IMR-90 (cell line): ENCODE measurements around the gene GDPD3. TPM values are rescaled to one million over a fixed set of nuclear protein-coding genes. Genes with fewer than 3 reads are reported as not detected.

Experiments
- ATAC-seq: fragments of 200-7000 bp; cut with Tn5 transposase; 2 replicates; pipeline ENCODE4 v1.9.1; 2020; ENCODE audit warnings: low read depth, mild to moderate bottlenecking, moderate library complexity
- BruUV-seq: library from RNA; stranded (reverse); fragments of 400-500 nt; replicated peaks from 2 replicates; lab custom pipeline; 2021; lab: Mats Ljungman, UMichigan
- CTCF ChIA-PET: fragments of 300-600 bp; formaldehyde crosslinking; extraction: SDS; loops from one replicate; lab custom pipeline; 2021; ENCODE audit warnings: antibody characterized with exemption; lab: Yijun Ruan, JAX
- POLR2A ChIA-PET: fragments of 300-600 bp; sonication (Branson Sonifier 250); formaldehyde crosslinking; loops from one replicate; lab custom pipeline; 2022; ENCODE audit warnings: antibody characterized with exemption; ENCODE audit not compliant: unreplicated experiment; lab: Charles Lee
- DNase-seq: peaks from one replicate; pipeline ENCODE4 v3.0.0; 2013
- H2AFZ ChIP-seq: replicated peaks from 2 replicates; pipeline ENCODE3; 2013; ENCODE audit warnings: low read length, mild to moderate bottlenecking; ENCODE audit not compliant: poor library complexity
- H2AK5ac ChIP-seq: 2 replicates; pipeline ENCODE4 v1.6.1; 2013; ENCODE audit warnings: low read depth, low read length, inconsistent platforms
- H2AK9ac ChIP-seq: replicated peaks from 2 replicates; pipeline ENCODE3; 2013; ENCODE audit warnings: mild to moderate bottlenecking, low read depth, low read length, moderate library complexity; ENCODE audit not compliant: poor library complexity
- H2BK120ac ChIP-seq: 2 replicates; pipeline ENCODE4 v1.6.1; 2013; ENCODE audit warnings: low read depth, low read length, inconsistent platforms
- H2BK15ac ChIP-seq: 3 replicates; pipeline ENCODE4 v1.6.1; 2013; ENCODE audit warnings: low read depth, low read length, inconsistent platforms
- H2BK20ac ChIP-seq: 2 replicates; pipeline ENCODE4 v1.6.1; 2013; ENCODE audit warnings: low read depth, mild to moderate bottlenecking, inconsistent platforms, low read length, moderate library complexity
- H2BK5ac ChIP-seq: 2 replicates; pipeline ENCODE4 v1.6.1; 2013; ENCODE audit warnings: mild to moderate bottlenecking, low read depth, low read length, inconsistent platforms; ENCODE audit not compliant: poor library complexity, severe bottlenecking
- H3K14ac ChIP-seq: replicated peaks from 2 replicates; pipeline ENCODE4 v1.6.1; 2013; ENCODE audit warnings: low read depth, low read length, inconsistent platforms
- H3K18ac ChIP-seq: 2 replicates; pipeline ENCODE4 v1.6.1; 2013; ENCODE audit warnings: low read depth, low read length, control low read depth
- H3K23ac ChIP-seq: 2 replicates; pipeline ENCODE4 v1.6.1; 2013; ENCODE audit warnings: low read depth, low read length, inconsistent platforms
- H3K27ac ChIP-seq: 2 replicates; pipeline ENCODE4 v1.5.1; 2013; ENCODE audit warnings: mild to moderate bottlenecking, control low read depth, low read length; ENCODE audit not compliant: insufficient read depth
- H3K27me3 ChIP-seq: 2 replicates; pipeline ENCODE4 v1.6.1; 2013; ENCODE audit warnings: low read length; ENCODE audit not compliant: control insufficient read depth, insufficient read depth
- H3K36me3 ChIP-seq: 2 replicates; pipeline ENCODE4 v1.6.1; 2013; ENCODE audit warnings: low read length, mixed read lengths; ENCODE audit not compliant: control insufficient read depth, insufficient read depth
- H3K4ac ChIP-seq: 2 replicates; pipeline ENCODE4 v1.6.1; 2013; ENCODE audit warnings: low read depth, low read length, inconsistent platforms
- H3K4me1 ChIP-seq: 2 replicates; pipeline ENCODE4 v1.6.1; 2013; ENCODE audit warnings: low read length, mixed read lengths; ENCODE audit not compliant: control insufficient read depth, insufficient read depth
- H3K4me2 ChIP-seq: 2 replicates; pipeline ENCODE4 v1.6.1; 2013; ENCODE audit warnings: low read depth, mild to moderate bottlenecking, control low read depth, low read length, moderate library complexity
- H3K4me3 ChIP-seq: 2 replicates; pipeline ENCODE4 v1.5.1; 2013; ENCODE audit warnings: low read depth, mild to moderate bottlenecking, control low read depth, low read length, moderate library complexity; ENCODE audit not compliant: insufficient read depth
- H3K56ac ChIP-seq: 2 replicates; pipeline ENCODE4 v1.6.1; 2013; ENCODE audit warnings: low read length, inconsistent platforms; ENCODE audit not compliant: insufficient read depth; ENCODE audit errors: extremely low read depth
- H3K79me1 ChIP-seq, 2 experiments: 2 replicates each; pipeline ENCODE4 v1.6.1; 2013; ENCODE audit warnings: low read length in 2 of 2, inconsistent platforms in 1 of 2, low read depth in 1 of 2
- H3K9ac ChIP-seq: 2 replicates; pipeline ENCODE4 v1.6.1; 2013; ENCODE audit warnings: low read depth, low read length, control low read depth
- H3K9me1 ChIP-seq: 2 replicates; pipeline ENCODE4 v1.6.1; 2013; ENCODE audit warnings: low read length, inconsistent platforms; ENCODE audit not compliant: insufficient read depth
- H3K9me3 ChIP-seq: 2 replicates; pipeline ENCODE4 v1.6.1; 2013; ENCODE audit warnings: low read length; ENCODE audit not compliant: control insufficient read depth, insufficient read depth
- H4K20me1 ChIP-seq: 2 replicates; pipeline ENCODE4 v1.6.1; 2013; ENCODE audit warnings: low read length, inconsistent platforms; ENCODE audit not compliant: insufficient read depth
- H4K5ac ChIP-seq: 2 replicates; pipeline ENCODE4 v1.6.1; 2013; ENCODE audit warnings: mild to moderate bottlenecking, low read depth, low read length, control low read depth
- H4K8ac ChIP-seq, 2 experiments: 2 replicates each; pipeline ENCODE4 v1.6.1; 2013; ENCODE audit warnings: low read depth in 2 of 2, low read length in 2 of 2, control low read depth in 1 of 2, inconsistent platforms in 1 of 2
- H4K91ac ChIP-seq: 2 replicates; pipeline ENCODE4 v1.6.1; 2013; ENCODE audit warnings: low read depth, low read length, inconsistent platforms; ENCODE audit not compliant: insufficient read depth
- BHLHE40 ChIP-seq: fragments of 150-350 bp; IDR thresholded peaks from 2 replicates; pipeline ENCODE4 v1.6.1; 2016; ENCODE audit warnings: mild to moderate bottlenecking, low read depth, low read length
- CEBPB ChIP-seq: IDR thresholded peaks from 2 replicates; pipeline ENCODE4 v1.6.1; 2012; ENCODE audit warnings: low read depth, low read length, improper control_type of control experiment
- CHD1 ChIP-seq: IDR thresholded peaks from 2 replicates; pipeline ENCODE4 v1.6.1; 2012; ENCODE audit warnings: low read depth, low read length, improper control_type of control experiment
- FOS ChIP-seq: fragments of 150-350 bp; IDR thresholded peaks from 2 replicates; pipeline ENCODE4 v1.6.1; 2016; ENCODE audit warnings: low read depth, low read length
- MAZ ChIP-seq: IDR thresholded peaks from 2 replicates; pipeline ENCODE4 v1.6.1; 2012; ENCODE audit warnings: low read depth, mild to moderate bottlenecking, low read length, improper control_type of control experiment, moderate library complexity, borderline replicate concordance
- NFE2L2 ChIP-seq: fragments of 150-350 bp; IDR thresholded peaks from 2 replicates; pipeline ENCODE4 v1.6.1; 2016; ENCODE audit warnings: low read depth, mild to moderate bottlenecking, low read length
- POLR2A ChIP-seq: IDR thresholded peaks from 2 replicates; pipeline ENCODE4 v1.6.1; 2012; ENCODE audit warnings: mild to moderate bottlenecking, low read depth, low read length
- RAD21 ChIP-seq: IDR thresholded peaks from 2 replicates; pipeline ENCODE4 v1.6.1; 2012; ENCODE audit warnings: low read length, improper control_type of control experiment
- RCOR1 ChIP-seq: IDR thresholded peaks from 2 replicates; pipeline ENCODE4 v1.6.1; 2012; ENCODE audit warnings: mild to moderate bottlenecking, low read length, improper control_type of control experiment; ENCODE audit not compliant: insufficient replicate concordance
- SMC3 ChIP-seq: fragments of 150-350 bp; IDR thresholded peaks from 2 replicates; pipeline ENCODE4 v1.6.1; 2016; ENCODE audit warnings: low read depth, mild to moderate bottlenecking, antibody characterized with exemption, low read length, moderate library complexity
- WGBS, 2 experiments: methylation state at CpG; one replicate each; pipeline versions ENCODE4 v1.1.5 to v1.1.7; 2013; ENCODE audit warnings: missing lambda C conversion rate in 2 of 2; ENCODE audit not compliant: insufficient read length in 1 of 2; ENCODE audit errors: extremely low coverage in 2 of 2; 5-methylcytosine and 5-hydroxymethylcytosine counted together
- dilution Hi-C: fragments of 300-500 bp; cut with HindIII; formaldehyde crosslinking; loops from one replicate; pipeline ENCODE4 v1.14.3; 2018; ENCODE audit warnings: low sequenced_read_pairs; ENCODE audit not compliant: unreplicated experiment
- in situ Hi-C: fragments of 300-500 bp; cut with MboI; formaldehyde crosslinking; loops from 3 replicates; pipeline ENCODE4 v1.14.3; 2019; ENCODE audit warnings: low sequenced_read_pairs, inconsistent platforms, mixed read lengths
- intact Hi-C: fragments of 100-400 bp; cut with micrococcal nuclease; formaldehyde crosslinking; loops from 2 replicates; pipeline ENCODE4 v1.10.0; 2022
- polyA plus RNA-seq, 3 experiments: library from polyadenylated mRNA; depleted of rRNA; stranded (reverse); fragments of >200 nt; gene quantifications; 2 replicates each; pipeline ENCODE4 v1.2.3, GENCODE V29; 2012; ENCODE audit warnings: low replicate concordance in 1 of 3
- total RNA-seq: library from RNA; depleted of rRNA; stranded (reverse); fragments of >200 nt; gene quantifications from 2 replicates; pipeline ENCODE4 v1.2.3, GENCODE V29; 2012
- TF ChIP-seq, protein P1 (sequence below): conservative IDR thresholded peaks from 2 replicates; pipeline ENCODE4 v1.5.1; 2012; ENCODE audit warnings: mild to moderate bottlenecking, low read depth, low read length, improper control_type of control experiment
- TF ChIP-seq, protein P2 (sequence below): fragments of 150-350 bp; IDR thresholded peaks from 2 replicates; pipeline ENCODE4 v1.6.1; 2017; ENCODE audit warnings: mild to moderate bottlenecking, antibody characterized with exemption, low read length, low read depth
- TF ChIP-seq, protein P3 (sequence below): fragments of 150-350 bp; IDR thresholded peaks from 2 replicates; pipeline ENCODE4 v1.6.1; 2016; ENCODE audit warnings: low read depth, mild to moderate bottlenecking, low read length, moderate library complexity, borderline replicate concordance

GDPD3 gene
- total and polyA plus RNA-seq, 2 of the 4 experiments (the other 2 are of a cell fraction), result under 0.01 to 19.5 TPM

DNA sequence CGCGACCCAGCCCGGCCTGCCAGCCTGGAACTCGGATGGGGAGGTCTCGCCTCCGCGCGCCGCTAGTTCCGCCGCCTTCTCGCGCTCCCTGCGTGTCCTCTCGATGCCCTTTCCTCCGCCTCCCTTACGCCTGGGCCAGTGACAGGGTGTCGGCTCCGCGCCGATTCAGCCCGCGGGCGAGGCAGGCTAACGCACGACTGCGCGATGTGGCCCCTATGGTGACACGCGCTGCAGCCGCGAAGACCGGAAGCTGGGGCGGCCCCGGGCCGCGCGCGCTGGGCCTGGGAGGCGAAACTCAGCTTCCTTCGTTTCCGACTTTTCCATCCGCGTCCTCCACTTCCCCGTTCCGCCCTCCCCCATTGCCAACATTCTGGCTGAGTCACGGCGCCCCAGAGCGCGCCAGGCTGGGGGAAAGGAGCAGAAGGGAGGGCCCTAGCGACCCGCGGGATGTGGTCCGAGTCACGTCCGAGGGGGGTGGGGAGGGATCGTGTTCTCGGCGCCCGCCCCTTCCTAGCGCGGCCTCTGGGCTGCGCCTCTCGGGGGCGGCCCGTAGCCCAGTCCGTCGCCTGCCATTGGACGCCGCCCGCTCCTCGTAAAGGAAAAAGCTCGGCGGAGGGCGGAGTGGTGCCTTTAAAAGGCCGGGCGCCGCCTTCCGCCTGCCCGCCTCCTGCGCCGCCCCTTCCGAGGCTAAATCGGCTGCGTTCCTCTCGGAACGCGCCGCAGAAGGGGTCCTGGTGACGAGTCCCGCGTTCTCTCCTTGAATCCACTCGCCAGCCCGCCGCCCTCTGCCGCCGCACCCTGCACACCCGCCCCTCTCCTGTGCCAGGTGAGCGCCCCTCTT, 48.0 kb downstream of the GDPD3 start, which contains the start of gene ALDOA:
TSS of gene ALDOA (plus strand) at position 659 of the 841 bp plus-strand sequence. CDS start 1,138 bp downstream, outside the sequence.
- Histone ChIP-seq H3K18ac (peak within 1 kb of the TSS; percentile 93), H3K4me1 (peaks cover 37% of the 10 kb centered on the region), H3K79me1 (peaks cover 22 to 53% of the 10 kb centered on the region in 2 experiments; a peak in 3 of 4 replicates), H4K20me1 (peaks cover 47% of the 10 kb centered on the region), H3K27me3 (no peaks in the 10 kb centered on the region), H2AK9ac (peak within 1 kb of the TSS; percentile 100), H4K5ac (peak within 1 kb of the TSS; percentile 98), H4K8ac (peak within 1 kb of the TSS; percentile 86 to 99), H3K4me3 (peak within 1 kb of the TSS; percentile 85), H4K91ac (peak within 1 kb of the TSS; percentile 99), H3K56ac (peak within 1 kb of the TSS; percentile 94), H2BK15ac (peak within 1 kb of the TSS; percentile 78; the same call in 2 of the 3 replicates), H3K4ac (peak within 1 kb of the TSS; percentile 100), H3K9me3 (no peaks in the 10 kb centered on the region), H2BK120ac (peak within 1 kb of the TSS; percentile 98), H3K9ac (peak within 1 kb of the TSS; percentile 96), H3K27ac (peak within 1 kb of the TSS; percentile 99), H3K36me3 (peaks cover 36% of the 10 kb centered on the region), H3K9me1 (peaks cover 28% of the 10 kb centered on the region), H3K4me2 (peak within 1 kb of the TSS; percentile 96), H3K14ac (peak within 1 kb of the TSS; percentile 100), H3K23ac (peak within 1 kb of the TSS; percentile 99), H2BK5ac (peak within 1 kb of the TSS; percentile 99), H2BK20ac (no peak within 1 kb of the TSS), H2AK5ac (peak within 1 kb of the TSS; percentile 98), H2AFZ (peak within 1 kb of the TSS; percentile 99)
- ChIA-PET CTCF (interaction anchor here (0.6 to 1.0 kb wide), 2 partner anchors 10 to 200 kb away, joined by 3 read pairs; no protein-coding TSS in a partner anchor), POLR2A (interaction anchor here (0.6 to 1.3 kb wide), 3 partner anchors 10 to 12 kb away, joined by 4 to 6 read pairs (median 4); a partner anchor contains a TSS)
- DNase-seq (peak; percentile 98), ATAC-seq (peak; percentile 88)
- in situ Hi-C loops (no loop called here), dilution Hi-C loops (no loop called here), intact Hi-C loops (no loop called here)
- no TSS peak for BruUV-seq
- 2% methylated on average over 49 of the region's 99 CpGs; no CpG with 5 or more reads in 1 of the 2 experiments for WGBS, 2 experiments
- TF ChIP-seq FOS (peak; percentile 81; the same call in 1 of the 2 replicates), SMC3 (no peak), CEBPB (no peak), POLR2A (peak; percentile 99), RAD21 (no peak), MAZ (peak; percentile 92), NFE2L2 (peak; percentile 96), RCOR1 (no peak), CHD1 (peak; percentile 61; the same call in 1 of the 2 replicates), BHLHE40 (no peak; the same call in 1 of the 2 replicates)
- TF ChIP-seq, protein P1, sequence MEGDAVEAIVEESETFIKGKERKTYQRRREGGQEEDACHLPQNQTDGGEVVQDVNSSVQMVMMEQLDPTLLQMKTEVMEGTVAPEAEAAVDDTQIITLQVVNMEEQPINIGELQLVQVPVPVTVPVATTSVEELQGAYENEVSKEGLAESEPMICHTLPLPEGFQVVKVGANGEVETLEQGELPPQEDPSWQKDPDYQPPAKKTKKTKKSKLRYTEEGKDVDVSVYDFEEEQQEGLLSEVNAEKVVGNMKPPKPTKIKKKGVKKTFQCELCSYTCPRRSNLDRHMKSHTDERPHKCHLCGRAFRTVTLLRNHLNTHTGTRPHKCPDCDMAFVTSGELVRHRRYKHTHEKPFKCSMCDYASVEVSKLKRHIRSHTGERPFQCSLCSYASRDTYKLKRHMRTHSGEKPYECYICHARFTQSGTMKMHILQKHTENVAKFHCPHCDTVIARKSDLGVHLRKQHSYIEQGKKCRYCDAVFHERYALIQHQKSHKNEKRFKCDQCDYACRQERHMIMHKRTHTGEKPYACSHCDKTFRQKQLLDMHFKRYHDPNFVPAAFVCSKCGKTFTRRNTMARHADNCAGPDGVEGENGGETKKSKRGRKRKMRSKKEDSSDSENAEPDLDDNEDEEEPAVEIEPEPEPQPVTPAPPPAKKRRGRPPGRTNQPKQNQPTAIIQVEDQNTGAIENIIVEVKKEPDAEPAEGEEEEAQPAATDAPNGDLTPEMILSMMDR, result no peak
- TF ChIP-seq, protein P2, sequence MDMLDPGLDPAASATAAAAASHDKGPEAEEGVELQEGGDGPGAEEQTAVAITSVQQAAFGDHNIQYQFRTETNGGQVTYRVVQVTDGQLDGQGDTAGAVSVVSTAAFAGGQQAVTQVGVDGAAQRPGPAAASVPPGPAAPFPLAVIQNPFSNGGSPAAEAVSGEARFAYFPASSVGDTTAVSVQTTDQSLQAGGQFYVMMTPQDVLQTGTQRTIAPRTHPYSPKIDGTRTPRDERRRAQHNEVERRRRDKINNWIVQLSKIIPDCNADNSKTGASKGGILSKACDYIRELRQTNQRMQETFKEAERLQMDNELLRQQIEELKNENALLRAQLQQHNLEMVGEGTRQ, result 0 out of 2 replicates have a peak, but pooled peaks have one; percentile 6
- TF ChIP-seq, protein P3, sequence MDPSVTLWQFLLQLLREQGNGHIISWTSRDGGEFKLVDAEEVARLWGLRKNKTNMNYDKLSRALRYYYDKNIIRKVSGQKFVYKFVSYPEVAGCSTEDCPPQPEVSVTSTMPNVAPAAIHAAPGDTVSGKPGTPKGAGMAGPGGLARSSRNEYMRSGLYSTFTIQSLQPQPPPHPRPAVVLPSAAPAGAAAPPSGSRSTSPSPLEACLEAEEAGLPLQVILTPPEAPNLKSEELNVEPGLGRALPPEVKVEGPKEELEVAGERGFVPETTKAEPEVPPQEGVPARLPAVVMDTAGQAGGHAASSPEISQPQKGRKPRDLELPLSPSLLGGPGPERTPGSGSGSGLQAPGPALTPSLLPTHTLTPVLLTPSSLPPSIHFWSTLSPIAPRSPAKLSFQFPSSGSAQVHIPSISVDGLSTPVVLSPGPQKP, result no peak
